GM12873 (cell line): Measurements from ENCODE around the gene LVRN.

Source experiments
- CTCF ChIP-seq: IDR thresholded peaks from 2 replicates; pipeline ENCODE4 v1.5.1; 2012; ENCODE audit warnings: low read depth, mild to moderate bottlenecking, moderate library complexity, low read length, control low read depth; ENCODE audit not compliant: insufficient read depth; ENCODE audit errors: missing control alignments

Gene LVRN

GRCh38 chr5:115952588-115952987 lies 9.7 kb upstream of the LVRN start:
- TF ChIP-seq CTCF, result no peak

- TF ChIP-seq CTCF, result no peak
Observed at GRCh38 chr5:115954144-115954543, 8.1 kb upstream of the LVRN start.

DNA sequence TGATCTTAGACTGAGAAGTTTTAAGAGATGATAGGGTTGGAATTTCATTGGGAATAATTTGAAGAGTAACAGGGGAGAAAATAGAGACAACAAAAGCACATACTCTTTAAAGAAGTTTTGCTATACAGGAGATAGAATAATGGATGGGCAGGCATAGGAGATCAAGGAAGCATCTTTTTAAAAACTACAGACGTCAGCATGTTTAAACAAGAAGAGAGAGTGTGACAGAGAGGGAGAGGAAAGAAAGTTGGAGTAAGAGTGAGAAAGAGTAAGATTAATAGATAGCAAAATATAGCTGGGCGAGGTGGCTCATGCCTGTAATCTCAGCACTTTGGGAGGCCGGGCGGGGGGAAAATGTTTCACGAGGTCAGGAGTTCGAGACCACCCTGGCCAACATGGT lies 5.3 kb upstream of the LVRN start:
- no peak for TF ChIP-seq CTCF

DNA sequence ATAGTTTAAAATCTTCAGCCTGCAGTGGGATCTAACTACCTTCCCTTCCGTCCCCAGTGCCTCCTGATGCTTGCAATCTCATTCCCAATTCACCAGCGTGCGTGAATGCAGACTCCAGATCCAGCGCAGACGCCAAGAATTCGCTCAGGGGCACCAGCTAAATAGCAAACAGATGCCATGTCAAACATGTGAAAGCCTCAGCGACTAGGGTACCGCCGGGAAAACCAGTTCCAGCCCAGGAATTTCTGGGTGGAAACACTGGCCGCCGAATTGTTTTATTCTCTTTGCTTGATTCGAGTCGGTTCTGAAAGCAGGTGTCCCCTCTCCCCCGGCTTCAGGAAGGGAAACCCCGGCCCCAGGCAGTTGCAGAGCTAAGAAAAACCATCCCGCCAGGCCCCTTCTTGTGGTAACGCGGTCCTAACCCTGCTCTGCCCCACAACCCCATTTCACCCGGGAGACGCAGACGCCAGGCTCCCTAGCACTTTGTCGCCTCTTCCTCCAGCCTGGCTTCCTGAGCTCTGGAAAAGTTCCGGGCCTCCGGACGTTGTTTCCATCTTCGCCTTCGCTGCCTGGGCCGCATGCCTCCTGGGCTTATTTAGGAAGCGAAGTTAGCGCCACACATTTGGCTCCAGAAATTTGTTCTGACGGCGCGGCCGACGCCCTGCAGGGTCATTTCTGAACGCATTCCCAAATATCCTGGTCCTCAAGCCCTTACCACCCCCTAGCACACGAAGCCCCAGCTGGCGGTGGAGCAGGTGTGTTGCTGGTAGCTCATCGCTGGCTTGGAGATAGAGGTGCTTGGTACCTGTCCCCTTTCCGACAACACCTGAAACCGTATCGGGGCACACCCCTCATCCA lies 665 bp upstream of the LVRN start:
- no peak for TF ChIP-seq CTCF

DNA sequence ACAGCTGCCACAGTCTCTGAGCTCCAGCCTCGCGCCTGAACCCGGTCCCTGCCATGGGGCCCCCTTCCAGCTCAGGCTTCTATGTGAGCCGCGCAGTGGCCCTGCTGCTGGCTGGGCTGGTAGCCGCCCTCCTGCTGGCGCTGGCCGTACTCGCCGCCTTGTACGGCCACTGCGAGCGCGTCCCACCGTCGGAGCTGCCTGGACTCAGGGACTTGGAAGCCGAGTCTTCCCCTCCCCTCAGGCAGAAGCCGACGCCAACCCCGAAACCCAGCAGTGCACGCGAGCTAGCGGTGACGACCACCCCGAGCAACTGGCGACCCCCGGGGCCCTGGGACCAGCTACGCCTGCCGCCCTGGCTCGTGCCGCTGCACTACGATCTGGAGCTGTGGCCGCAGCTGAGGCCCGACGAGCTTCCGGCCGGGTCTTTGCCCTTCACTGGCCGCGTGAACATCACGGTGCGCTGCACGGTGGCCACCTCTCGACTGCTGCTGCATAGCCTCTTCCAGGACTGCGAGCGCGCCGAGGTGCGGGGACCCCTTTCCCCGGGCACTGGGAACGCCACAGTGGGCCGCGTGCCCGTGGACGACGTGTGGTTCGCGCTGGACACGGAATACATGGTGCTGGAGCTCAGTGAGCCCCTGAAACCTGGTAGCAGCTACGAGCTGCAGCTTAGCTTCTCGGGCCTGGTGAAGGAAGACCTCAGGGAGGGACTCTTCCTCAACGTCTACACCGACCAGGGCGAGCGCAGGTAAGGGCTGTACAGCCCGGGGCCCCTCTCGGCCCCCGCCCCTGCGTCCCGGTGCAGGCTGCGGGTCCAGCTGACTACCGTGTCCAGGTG lies 509 bp downstream of the LVRN start:
- no peak for TF ChIP-seq CTCF

DNA sequence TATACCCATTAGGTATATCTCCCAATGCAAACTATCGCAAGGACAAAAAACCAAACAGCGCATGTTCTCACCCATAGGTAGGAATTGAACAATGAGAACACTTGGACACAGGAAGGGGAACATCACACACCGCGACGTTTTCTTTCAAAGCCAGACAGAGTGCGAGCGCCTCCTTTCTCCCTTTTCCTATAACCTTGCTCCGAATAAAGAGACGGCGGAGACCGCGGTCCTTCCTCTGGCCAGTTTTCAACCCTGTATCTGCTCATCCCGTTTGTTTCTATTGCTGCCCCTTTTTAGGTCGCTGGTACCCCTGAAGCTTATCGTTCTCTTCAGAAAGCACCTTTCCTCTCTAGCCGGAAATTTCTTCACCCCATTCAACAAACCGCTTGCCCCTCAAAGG lies 1.3 kb downstream of the LVRN start:
- no peak for TF ChIP-seq CTCF

DNA sequence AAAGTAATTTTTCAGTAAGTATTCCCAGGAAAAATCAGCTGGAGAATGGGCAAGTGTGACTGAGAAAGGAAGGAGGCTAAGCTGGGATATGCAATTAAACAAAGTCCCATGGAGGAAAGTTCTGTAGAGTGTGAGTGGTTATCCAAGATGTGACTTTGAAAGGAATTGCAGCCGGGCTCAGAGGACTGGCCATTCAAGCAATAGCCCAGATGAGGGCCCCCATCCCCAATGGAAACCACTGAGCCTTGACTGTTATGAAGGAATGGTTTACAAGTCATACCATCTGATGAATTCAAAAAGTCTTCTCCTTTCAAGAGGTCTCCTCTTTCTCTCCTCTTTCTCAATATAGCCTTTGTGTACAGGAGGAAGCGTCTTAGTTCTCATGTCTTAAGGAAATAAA lies 6.5 kb downstream of the LVRN start:
- no peak for TF ChIP-seq CTCF
